ENCODE results near the gene OSBPL7. TPM values are rescaled to one million over a fixed set of nuclear protein-coding genes. Genes with fewer than 3 reads are reported as not detected.
"Not testable (repeated sequence)": the region's sequence is repeated elsewhere in the genome, so short reads cannot be mapped to it uniquely, and the experiment has no call there.

OSBPL7 gene
- total RNA-seq, 4 donors from 2014 or later = 8.6 to 19.5 (median 11.2) TPM

- H3K4me3 ChIP-seq = no peak overlapping the region
- peaks cover 0 to 24% (median 0%) of the 10 kb centered on the region in 4 donors for H3K9me3 ChIP-seq
- TF ChIP-seq POLR2A (IDR thresholded peaks at IDR 0.05) (no peak), CTCF (IDR thresholded peaks at IDR 0.05) (no peak), EP300 (IDR thresholded peaks at IDR 0.05) (no peak)
- H3K36me3 ChIP-seq = no peaks in the 10 kb centered on the region
- 68 to 75% methylated on average over 4 of the region's 4 CpGs for WGBS, 2 donors
- H3K27me3 ChIP-seq = peaks cover 0 to 55% of the 10 kb centered on the region in 2 donors
- H3K27ac ChIP-seq = no peak overlapping the region
- no peaks in the 10 kb centered on the region for H3K4me1 ChIP-seq
- DNase-seq (ENCODE audit: low spot score in 2 of 2) = no peak
These were observed 47.3 kb downstream of the OSBPL7 start for GRCh38 chr17:47774331-47774730.

GRCh38 chr17:47773649-47774048, 47.9 kb downstream of the OSBPL7 start:
- H3K27me3 ChIP-seq = peaks cover 0 to 48% of the 10 kb centered on the region in 2 donors
- WGBS, 2 donors = 82 to 93% methylated on average over 9 of the region's 9 CpGs

GRCh38 chr17:47763913-47764582, 57.5 kb downstream of the OSBPL7 start:
- WGBS, 2 donors = 71 to 82% methylated on average over 3 of the region's 3 CpGs
- H3K9me3 ChIP-seq = peaks cover 0 to 33% (median 4%) of the 10 kb centered on the region in 4 donors
- no peak for DNase-seq (ENCODE audit: low spot score in 2 of 2)
- H3K36me3 ChIP-seq = no peaks in the 10 kb centered on the region
- no peak overlapping the region for H3K4me3 ChIP-seq
- TF ChIP-seq EP300 (IDR thresholded peaks at IDR 0.05) = no peak
- no peak for TF ChIP-seq POLR2A (IDR thresholded peaks at IDR 0.05)
- no peak for TF ChIP-seq CTCF (IDR thresholded peaks at IDR 0.05)
- no peaks in the 10 kb centered on the region for H3K27me3 ChIP-seq
- H3K4me1 ChIP-seq = no peaks in the 10 kb centered on the region
- H3K27ac ChIP-seq = no peak overlapping the region

More at GRCh38 chr17:47773649-47774048, 47.9 kb downstream of the OSBPL7 start:
- not testable (repeated sequence) for H3K4me3 ChIP-seq; H3K4me1 ChIP-seq; H3K36me3 ChIP-seq; DNase-seq (ENCODE audit: low spot score in 2 of 2); H3K27ac ChIP-seq
- peaks cover 0 to 28% (median 0%) of the 10 kb centered on the region in 4 donors for H3K9me3 ChIP-seq

- H3K27ac ChIP-seq = no peak overlapping the region
- peaks cover 0 to 31% (median 4%) of the 10 kb centered on the region in 4 donors for H3K9me3 ChIP-seq
- DNase-seq (ENCODE audit: low spot score in 2 of 2) = no peak
- no peak overlapping the region for H3K4me3 ChIP-seq
- no peak for TF ChIP-seq CTCF (IDR thresholded peaks at IDR 0.05)
- TF ChIP-seq POLR2A (IDR thresholded peaks at IDR 0.05) = no peak
- TF ChIP-seq EP300 (IDR thresholded peaks at IDR 0.05) = no peak
- H3K36me3 ChIP-seq = no peaks in the 10 kb centered on the region
- H3K4me1 ChIP-seq = no peaks in the 10 kb centered on the region
- no peaks in the 10 kb centered on the region for H3K27me3 ChIP-seq
- WGBS, 2 donors = 84 to 86% methylated on average over 2 of the region's 2 CpGs
These were observed 58.9 kb downstream of the OSBPL7 start for GRCh38 chr17:47762728-47763127.

GRCh38 chr17:47760409-47761140, 61.0 kb downstream of the OSBPL7 start:
- no peak for DNase-seq (ENCODE audit: low spot score in 2 of 2)
- TF ChIP-seq CTCF (IDR thresholded peaks at IDR 0.05) = no peak
- TF ChIP-seq EP300 (IDR thresholded peaks at IDR 0.05) = no peak
- 62 to 78% methylated on average over 5 of the region's 5 CpGs for WGBS, 2 donors
- H3K4me1 ChIP-seq = no peaks in the 10 kb centered on the region
- H3K36me3 ChIP-seq = no peaks in the 10 kb centered on the region
- H3K9me3 ChIP-seq = peaks cover 0 to 38% (median 4%) of the 10 kb centered on the region in 4 donors
- H3K4me3 ChIP-seq = no peak overlapping the region
- H3K27me3 ChIP-seq = peaks cover 0 to 9% of the 10 kb centered on the region in 2 donors
- no peak overlapping the region for H3K27ac ChIP-seq
